NCI-H1930 (cell line): ENCODE results near the gene EXOC3L4.
"Not testable (repeated sequence)": the region's sequence is repeated elsewhere in the genome, so short reads cannot be mapped to it uniquely, and the experiment has no call there.

ENCODE experiments used
- DNase-seq, 2 experiments: peaks; one replicate each; lab custom pipeline; 2025; lab: John Stamatoyannopoulos, UW

The EXOC3L4 gene

DNA sequence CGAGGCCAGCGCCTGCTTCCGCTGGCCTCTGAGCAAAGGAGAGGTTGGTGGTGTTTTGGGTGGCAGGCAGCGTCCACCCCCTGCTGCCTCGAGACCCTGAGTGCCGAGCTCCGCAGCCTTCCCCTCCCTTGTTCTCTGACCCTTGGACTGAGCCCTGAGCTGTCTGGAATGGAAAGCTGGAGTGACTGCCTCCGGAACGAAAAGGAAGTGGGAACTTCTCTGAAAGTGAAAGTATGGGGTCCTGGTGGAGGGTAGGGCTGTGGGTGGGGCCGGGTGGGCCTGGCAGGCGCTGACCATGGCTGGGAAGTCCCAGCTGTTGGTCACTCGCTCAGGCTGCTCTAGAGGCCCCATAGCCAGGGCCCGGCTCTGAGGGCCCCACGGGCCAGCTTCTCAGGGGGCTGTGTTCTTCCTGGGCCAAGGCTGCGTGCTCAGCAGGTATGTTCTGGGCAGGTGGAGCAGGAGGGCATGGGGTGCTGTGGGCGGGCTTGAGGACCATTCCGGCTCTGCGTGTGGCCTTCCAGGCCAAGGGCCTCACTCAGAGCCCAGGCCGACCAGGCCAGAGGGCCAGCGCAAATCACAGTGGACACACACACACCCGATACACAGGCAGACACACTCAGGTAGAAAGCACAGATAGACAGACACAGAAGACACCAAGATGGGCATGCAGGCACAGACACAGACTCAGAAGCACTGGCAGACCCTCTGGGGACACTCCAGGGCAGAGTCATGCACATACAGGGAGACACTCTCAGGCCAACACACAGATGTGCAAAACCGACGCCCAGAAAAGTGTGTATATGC is at the start of gene EXOC3L4:
TSS of gene EXOC3L4 (plus strand) at position 320 of the 804 bp plus-strand sequence. CDS start 5,495 bp downstream, outside the sequence.
- DNase-seq: no peak

DNA sequence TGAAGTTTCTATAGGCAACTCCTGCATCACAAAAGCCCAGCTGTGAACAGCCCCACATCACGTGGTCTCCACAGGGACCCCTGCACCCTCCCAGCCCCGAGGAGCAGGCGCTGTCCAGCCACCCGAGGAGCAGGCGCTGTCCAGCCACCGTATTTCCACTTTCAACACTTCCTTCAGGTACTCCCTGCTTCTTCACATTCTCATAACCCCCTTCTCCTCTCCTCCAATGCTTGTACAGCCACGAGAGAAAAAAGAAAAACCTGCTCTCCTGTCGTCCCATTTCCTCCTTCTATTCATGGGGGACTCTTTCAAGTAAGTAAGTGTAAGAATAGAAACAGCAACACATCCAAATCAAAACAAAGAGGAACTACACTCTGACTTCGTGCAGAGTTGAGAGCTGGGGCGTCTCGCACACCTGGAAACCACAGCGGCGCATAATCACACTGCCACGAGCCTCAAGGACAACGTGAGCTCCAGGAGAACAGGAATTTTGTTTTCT is 49.1 kb upstream of the EXOC3L4 start:
- no peak for DNase-seq

- DNase-seq: not testable (repeated sequence)
Measured at GRCh38 chr14:103047453-103047852, 47.1 kb upstream of the EXOC3L4 start.

- DNase-seq: no peak
Measured at GRCh38 chr14:103050935-103051334, 43.6 kb upstream of the EXOC3L4 start.

DNA sequence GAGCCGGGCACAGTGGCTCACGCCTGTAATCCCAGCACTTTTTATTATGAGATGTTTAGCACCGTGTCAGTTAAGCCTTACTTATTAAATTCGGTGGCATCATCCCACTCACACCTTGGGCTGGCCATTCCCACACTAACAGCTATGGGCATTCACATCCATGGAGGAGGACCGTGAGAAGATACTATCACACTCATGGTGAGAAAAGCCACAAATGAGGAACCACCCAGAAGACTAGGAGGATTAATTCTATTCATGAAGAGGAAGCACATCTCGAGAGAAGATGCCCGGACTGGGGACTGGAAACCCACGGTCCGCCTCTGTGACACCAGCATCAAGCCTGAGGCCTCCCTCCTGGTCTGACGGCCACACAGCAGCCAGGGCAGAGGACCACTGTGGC is 42.1 kb upstream of the EXOC3L4 start:
- DNase-seq: no peak

DNA sequence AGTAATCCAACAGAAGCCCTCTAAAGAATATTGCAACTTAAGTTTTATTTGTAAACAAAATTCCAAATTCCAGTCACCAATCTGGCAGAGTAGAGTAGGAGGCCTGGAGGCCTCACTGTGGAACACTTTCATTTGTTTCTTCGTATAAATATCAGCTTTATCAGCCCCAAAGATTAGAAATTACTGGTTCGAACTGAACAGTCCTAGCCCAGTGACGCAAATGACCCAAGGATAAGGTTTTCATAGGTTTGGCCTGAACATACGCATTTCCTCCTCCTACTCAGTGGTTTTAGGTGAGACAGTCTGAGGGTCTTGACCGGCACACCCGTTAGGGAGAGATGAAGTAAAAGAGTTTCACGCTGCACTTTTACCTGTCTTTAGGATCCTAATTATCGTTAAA is 38.8 kb upstream of the EXOC3L4 start:
- no peak for DNase-seq

GRCh38 chr14:103056322-103057027 is 38.0 kb upstream of the EXOC3L4 start:
- peak in 1 of 2 experiments; percentile 11 for DNase-seq

- DNase-seq: no peak
Measured at GRCh38 chr14:103057028-103057371, 37.5 kb upstream of the EXOC3L4 start.

DNA sequence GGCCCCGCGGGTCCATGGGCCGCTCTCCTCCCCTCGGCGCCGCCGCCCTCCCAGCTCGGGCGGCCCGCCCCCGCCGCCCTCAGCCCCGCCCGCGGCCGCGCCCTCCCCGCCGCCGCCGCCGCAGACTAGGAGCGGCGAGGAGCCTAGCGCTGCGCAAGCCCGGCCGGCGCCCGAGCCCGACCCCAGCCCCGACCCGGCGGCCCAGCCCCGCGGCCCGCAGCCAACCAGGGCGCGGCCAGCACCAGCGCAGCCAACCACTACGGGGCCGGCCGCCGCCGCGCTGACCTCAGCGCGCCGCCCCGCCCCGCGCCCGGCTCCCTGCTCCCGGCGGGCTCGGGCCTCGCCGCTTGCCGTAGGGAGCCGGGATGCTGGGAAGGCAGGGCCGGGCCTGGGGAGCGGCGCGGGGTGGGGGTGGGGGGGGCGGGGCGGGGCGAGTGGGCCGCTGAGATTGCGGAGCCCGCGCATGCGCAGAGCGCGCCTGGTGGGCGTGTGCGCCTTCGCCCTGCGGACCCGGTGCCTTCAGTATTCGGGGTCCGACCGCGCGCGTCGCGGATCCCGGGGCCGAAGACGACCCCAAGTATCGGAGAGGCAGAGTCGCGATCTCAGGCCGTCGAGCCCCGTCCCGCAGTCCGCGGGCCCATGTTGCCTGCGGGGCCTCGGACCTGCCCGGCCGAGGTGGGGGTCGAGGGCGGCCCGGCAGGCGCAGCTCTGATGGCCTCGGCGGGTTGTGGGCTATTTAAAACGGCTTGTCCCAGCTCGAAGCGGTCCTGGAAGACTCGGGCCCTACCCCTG is 37.0 kb upstream of the EXOC3L4 start, which contains the start of gene CDC42BPB:
TSS of gene CDC42BPB (minus strand) at position 178 of the 792 bp plus-strand sequence. CDS start 376 bp downstream, outside the sequence.
- DNase-seq: peak; percentile 84 to 92

DNA sequence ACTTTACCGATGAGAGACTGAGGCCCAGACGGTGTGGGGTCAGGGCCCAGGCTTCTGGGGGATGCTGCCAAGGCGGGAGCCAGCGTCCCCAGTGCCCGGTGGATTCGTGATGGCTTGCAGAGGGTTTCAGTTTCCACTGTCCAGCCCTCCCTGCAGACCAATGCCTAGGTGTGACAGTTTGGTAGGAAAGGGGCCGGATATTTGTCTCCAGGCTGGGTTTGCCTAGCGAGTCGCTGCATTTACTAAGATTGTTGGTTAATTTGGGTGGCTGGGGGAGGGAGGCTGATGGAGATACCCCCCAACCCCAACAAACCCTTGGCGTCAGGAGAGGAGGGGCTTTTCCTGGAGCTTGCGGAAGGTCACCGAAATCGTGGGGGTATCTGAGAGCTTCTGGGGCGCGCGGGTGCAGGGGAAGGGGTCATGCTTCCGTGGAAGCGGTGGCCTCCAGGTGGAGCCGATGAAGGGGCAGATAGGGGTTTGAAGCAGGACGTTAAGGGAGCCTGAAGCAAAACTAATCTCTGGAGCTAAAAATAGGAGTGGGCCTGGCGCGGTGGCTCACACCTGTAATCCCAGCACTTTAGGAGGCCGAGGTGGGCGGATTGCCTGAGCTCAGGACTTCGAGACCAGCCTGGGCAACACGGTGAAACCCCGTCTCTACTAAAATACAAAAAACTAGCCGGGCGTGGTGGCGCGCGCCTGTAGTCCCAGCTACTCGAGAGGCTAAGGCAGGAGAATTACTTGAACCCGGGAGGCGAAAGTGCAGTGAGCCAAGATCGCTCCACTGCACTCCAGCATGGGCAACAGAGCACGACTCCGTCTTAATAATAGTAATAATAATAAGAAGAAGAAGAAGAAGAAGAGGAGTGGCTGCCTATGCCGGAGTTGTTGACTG is 36.1 kb upstream of the EXOC3L4 start:
- DNase-seq: no peak

- DNase-seq: no peak
Measured at GRCh38 chr14:103059556-103059955, 35.0 kb upstream of the EXOC3L4 start.

DNA sequence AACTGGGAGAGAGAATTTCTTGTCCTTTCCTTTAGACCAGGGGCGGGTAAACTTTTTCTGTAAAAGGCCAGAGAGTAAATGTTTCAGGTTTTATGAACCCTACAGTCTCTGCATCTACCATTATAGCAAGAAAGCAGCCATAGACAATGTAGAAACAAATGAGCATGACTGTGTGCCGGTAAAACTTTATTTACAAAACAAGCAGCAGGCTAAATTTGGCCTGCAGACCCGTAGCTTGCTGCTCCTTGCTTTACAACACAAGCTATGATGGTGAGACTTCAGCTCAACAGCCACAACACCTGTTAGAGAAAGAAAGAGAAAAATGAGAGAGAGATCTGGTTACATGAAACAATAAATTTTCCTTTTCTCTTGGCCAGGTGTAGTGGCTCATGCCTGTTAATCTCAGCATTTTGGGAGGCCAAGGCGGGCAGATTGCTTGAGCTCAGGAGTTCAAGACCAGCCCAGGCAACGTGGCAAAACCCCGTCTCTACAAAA is 33.0 kb upstream of the EXOC3L4 start:
- no peak for DNase-seq

DNA sequence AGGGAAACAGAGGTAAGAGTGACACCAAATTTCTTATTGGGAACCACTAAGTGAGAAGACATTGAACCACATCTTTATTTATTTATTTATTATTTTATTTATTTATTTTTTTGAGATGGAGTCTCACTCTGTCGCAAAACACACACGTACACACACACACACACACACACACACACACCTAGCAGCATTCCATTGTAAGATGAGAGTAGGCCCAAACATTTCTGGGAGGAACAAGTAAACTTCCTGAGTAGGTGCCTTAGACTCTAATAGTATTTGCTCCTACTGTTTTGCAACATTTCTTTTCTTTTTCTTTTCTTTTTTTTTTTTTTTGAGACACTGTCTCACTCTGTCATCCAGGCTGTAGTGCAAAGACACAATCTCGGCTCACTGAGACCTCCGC is 30.1 kb upstream of the EXOC3L4 start:
- no peak for DNase-seq

GRCh38 chr14:103064978-103065377 is 29.5 kb upstream of the EXOC3L4 start:
- no peak for DNase-seq

DNA sequence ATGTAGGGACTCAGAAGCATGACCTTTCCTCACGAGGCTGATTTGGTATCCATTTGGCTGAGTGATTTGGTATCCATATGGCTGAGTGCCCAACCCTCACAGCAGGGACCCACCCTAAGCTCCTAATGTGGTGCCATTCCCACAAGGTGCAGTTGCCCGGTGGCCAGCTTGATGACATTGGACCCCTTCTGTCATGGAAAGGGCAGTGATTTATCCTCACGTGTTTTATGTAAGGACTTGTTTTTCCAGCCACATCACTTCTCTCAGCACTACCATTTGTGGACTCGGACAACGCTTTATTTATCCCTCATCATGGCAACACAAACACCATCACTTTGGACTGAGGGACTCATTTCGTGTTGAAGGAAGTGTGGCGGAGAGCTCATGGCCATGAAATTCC is 28.7 kb upstream of the EXOC3L4 start:
- DNase-seq: no peak

GRCh38 chr14:103066399-103066798 is 28.1 kb upstream of the EXOC3L4 start:
- no peak for DNase-seq

DNA sequence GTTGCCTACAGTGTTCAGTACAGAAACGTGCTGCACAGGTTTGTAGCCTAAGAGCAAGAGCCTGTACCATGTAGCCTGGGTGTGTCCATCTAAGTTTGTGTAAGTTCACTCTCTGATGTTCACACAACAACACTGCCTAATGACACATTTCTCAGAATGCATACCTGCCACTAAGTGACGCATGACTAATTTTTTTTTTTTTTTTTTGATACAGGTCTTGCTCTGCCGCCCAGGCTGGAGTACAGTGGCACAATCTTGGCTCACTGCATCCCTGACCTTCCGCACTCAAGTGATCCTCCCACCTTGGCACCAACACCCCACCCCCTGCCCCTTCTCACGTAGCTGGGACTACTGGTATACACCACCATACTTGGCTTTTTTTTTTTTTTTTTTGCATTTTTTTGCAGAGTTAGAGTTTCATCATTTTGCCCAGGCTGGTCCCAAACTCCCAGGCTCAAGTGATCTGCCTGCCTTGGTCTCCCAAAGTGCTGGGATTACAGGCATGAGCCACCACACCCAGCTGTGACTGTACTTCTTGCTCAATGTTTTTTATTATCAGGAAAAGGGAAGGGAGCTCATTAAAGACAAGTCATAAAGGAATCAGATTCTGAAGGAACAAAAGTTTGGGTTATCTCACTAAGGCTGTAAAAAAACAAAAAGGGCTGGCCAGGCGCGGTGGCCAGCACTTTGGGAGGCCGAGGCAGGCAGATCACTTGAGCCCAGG is 27.1 kb upstream of the EXOC3L4 start:
- DNase-seq: no peak

GRCh38 chr14:103068351-103069073 is 26.0 kb upstream of the EXOC3L4 start:
- no peak for DNase-seq

- no peak for DNase-seq
Measured at GRCh38 chr14:103070263-103070885, 24.2 kb upstream of the EXOC3L4 start.
